NCI-H2107 treated with DMSO at 0.1 percent for 48 hours (cell line): ENCODE results near the gene SPSB3.

Experiments
- DNase-seq: peaks from one replicate; lab custom pipeline; 2025; ENCODE audit not compliant: unreplicated experiment; lab: John Stamatoyannopoulos, UW

Gene SPSB3

GRCh38 chr16:1765826-1766225, 16.5 kb downstream of the SPSB3 start:
- no peak for DNase-seq

DNA sequence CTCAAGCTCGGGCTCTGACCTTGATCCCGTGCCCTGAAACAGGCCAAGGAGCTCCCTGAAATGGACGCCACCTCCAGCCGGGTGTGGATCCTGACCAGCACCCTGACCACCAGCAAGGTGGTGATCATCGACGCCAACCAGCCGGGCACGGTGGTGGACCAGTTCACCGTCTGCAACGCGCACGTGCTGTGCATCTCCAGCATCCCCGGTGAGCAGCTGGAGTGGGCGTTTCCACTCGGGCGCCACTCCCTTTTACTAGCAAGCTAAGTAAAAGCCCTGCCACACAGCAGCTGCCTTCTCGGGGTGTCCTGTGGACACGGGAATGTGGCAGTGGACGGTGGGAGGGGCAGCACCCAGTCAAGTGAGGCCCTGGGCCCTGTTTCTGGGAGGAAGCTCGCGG, 17.4 kb downstream of the SPSB3 start:
- no peak for DNase-seq

GRCh38 chr16:1763521-1764511, 18.6 kb downstream of the SPSB3 start:
- DNase-seq, result no peak

- DNase-seq, result no peak
Measured at GRCh38 chr16:1762879-1763520, 19.4 kb downstream of the SPSB3 start.

DNA sequence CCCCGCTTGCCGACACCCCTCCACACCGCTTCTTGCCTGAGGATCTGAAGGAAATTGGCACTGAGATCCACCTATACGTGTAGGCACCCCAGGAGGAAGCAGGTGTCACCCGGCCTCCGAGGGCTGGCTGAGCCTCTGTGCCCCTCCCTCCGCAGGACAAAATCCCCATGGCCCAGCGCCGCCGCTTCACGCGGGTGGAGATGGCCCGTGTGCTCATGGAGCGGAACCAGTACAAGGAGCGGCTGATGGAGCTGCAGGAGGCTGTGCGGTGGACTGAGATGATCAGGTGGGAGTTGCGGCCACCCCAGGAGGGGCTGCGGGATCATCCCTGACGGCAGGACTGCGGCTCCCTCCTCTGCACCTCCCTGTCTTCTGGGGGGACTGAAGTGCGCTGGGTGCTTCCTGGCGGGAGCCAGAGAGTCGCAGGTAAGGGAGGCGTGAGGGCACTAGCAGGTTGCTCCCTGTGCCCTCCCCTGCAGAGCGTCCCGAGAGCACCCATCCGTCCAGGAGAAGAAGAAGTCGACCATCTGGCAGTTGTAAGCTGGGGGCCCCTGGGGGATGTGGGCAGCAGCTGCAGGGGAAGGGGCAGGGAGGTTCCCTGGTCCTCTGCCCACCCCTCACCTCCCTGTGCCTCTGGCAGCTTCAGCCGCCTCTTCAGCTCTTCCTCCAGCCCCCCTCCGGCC, 20.0 kb downstream of the SPSB3 start:
- no peak for DNase-seq

DNA sequence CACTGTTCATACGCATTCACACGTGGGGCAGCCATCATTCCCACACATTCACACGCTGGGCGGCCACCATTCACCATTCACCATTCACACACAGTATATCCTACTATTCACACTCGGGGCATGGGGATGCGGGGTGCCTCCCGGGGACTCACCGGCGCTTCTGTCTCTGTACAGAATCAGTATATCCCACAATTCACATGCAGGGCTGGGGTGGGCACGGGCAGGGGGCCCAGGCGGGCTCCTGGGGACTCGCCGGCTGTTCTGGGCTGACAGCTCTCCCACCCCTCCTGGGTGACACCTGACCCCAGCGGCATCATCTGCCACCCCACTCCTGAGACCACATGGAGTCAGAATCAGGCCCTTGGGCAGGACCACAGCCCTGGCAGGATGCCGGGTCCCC, 20.6 kb downstream of the SPSB3 start:
- DNase-seq, result no peak

GRCh38 chr16:1760911-1761310, 21.5 kb downstream of the SPSB3 start:
- DNase-seq, result no peak

GRCh38 chr16:1759511-1759910, 22.9 kb downstream of the SPSB3 start:
- no peak for DNase-seq

DNA sequence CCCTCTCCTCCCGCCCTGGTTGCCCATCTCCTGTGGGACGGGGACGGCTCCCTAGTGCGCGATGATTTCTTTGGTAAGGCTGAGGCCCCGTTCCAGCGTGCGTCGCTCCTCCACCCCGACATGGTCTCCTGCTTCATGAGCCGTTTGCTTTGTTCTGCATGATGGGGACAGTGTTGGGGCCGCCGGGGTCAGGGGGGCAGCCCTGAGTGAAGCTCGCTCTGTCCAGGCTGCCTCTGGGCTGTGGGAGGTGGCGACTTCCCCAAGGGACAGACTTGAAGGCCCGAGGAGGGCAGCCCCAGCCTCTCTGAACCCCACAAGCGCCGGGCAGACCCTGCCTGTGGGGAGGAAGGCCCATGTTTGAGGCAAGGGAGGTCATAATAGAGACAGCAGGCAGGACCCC, 23.4 kb downstream of the SPSB3 start:
- no peak for DNase-seq

DNA sequence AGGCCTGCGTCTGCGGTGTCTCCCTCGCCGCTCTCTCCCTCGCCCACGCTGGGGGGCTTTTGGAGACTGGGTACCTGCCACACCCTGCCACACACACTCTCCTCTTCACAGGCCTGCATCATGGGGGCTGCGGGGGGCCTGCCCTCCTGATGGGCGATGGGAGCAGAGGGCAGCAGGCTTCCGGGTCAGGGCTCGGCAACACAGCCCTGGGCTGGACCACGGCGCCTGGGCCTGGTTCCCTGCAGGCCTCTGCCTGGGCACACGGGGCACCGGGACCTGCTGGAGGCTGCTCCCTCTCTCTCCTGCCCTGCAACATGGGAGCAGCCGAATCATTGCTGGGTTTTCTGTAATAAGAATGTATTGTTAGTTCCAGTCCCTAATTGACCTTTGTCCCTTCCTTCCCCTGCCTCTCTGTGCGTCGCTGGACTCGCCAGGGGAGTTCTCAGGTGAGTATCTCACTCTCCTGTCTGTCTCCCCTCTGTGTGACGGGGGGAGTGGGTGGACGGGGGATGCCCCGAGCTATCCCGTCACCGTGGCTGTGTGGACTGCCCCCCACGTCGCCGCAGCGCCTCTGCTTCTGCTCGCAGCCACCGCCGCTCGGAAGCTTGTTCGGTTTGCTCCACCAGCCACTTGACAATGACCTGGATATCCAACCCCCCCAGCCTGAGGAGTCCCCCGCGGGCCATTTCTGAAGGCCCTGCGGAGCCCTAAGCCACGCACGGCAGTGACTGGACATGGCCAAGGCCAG, 24.5 kb downstream of the SPSB3 start:
- no peak for DNase-seq

- no peak for DNase-seq
Measured at GRCh38 chr16:1754204-1754603, 28.2 kb downstream of the SPSB3 start.

GRCh38 chr16:1752853-1753252, 29.5 kb downstream of the SPSB3 start:
- DNase-seq, result no peak

- DNase-seq, result no peak
Measured at GRCh38 chr16:1751946-1752345, 30.4 kb downstream of the SPSB3 start.

DNA sequence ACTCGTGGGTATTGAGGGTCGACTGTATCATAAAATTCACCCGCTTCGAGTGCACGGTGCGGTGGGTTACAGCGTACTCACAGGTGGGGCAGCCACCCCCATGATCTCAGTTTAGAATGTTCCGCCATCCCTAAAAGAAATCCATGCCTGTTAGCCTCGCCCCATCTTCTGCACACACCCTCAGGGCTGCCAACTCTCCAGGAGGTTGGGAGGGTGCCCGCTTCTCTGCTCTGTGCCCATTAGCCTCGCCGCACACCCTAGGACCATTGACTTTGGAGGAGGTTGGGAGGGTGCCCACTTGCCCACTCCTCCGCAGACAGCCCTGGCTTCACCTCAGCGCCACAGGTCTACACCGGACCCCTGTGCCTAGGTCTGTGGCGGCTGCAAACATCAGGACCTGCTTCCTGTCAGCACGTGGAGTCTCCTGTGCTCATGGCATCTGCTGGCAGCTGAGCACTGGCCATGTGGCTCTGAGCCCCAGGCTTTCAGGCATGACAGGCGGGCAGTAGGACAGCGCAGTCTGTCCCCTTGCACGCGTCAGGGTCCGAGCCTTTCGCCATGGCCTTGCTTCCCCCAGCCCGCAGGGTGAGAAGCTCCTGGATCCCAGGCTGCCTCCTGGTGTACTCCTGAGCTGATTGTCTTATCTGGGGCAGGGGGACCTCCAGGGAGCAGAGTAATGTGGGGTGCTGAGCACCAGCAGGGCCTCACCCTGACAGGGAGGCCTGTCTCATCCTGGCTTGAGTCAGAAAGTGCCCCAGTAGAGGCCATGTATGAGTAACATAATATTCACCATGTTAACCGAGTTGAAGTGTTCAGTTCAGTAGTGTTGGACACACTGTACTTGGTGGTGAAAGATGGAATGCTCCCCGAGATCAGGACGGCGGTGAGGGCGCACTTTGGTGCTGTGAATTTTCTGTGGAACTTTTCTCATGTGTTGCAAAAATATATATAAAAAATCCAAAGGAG, 32.9 kb downstream of the SPSB3 start:
- DNase-seq, result no peak

DNA sequence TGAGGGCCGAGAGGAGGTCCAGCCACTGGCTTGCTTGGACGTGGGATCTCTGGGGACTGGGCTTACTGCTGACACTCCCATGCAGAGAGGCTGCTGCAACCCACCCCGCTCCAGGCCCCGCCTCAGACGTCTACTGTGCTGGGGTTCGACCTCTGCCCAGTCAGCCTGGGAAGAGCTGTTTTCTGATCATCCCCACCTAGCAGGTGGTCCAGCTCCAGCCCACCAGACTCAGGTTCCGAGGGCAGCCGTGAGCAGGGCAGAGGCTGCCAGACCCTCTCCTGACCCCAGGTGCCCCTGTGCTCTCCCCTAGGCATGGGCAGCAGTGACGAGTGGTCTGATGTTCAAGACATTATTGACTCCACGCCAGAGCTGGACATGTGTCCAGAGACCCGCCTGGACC, 34.4 kb downstream of the SPSB3 start:
- DNase-seq, result no peak

GRCh38 chr16:1746693-1747195, 35.6 kb downstream of the SPSB3 start:
- DNase-seq, result no peak

GRCh38 chr16:1745900-1746692, 36.3 kb downstream of the SPSB3 start:
- no peak for DNase-seq

DNA sequence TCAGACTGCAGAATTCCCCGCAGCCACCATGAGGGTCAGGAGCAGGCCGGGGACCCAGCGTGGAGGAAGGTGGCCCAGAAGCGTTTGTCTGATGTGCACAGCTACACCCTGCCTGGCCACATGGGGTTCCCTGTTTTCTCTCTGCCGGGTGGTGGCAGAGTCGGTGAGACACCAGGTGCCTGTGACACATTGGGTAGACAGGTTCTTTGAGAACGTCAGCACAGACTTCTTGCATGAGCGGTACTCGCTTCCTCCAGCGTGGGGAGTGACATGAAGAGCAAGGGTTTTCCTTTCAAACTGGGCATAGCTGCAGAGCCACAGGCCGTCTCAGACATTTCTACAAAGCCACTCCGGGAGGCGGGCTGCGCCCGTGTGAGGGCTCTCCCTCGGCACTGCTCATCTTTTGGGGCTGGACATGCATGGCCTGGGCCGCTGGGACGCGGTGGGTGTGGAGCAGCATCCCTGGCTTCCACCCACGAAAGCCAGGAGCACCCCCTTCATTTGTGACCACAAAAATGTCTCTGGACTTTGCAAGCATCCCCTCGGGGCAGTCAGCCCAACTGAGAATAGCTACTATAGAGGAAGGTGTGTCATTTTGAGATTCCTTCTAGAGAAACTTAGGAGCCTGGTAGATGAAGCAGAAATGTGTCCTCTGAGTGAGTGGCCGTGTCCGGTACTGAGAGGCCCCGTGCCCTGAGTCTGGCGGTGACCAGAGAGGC, 37.0 kb downstream of the SPSB3 start:
- no peak for DNase-seq
